HEK293 (cell line): Measurements from ENCODE around the gene SMOC1.

Experiments used
- CTCF ChIA-PET: fragments of 350-600 bp; formaldehyde crosslinking; extraction: SDS; loops from one replicate; lab custom pipeline; 2021; ENCODE audit warnings: antibody characterized with exemption; lab: Yijun Ruan, JAX
- POLR2A ChIA-PET: fragments of 300-600 bp; formaldehyde crosslinking; extraction: SDS; loops from one replicate; lab custom pipeline; 2020; ENCODE audit warnings: antibody characterized with exemption, inconsistent platforms; lab: Yijun Ruan, JAX
- H3K27ac ChIP-seq: fragments of 200-500 bp; sonication (Bioruptor generic); 2 replicates; pipeline ENCODE4 v1.5.1; 2014; ENCODE audit warnings: low read depth, low read length, control low read depth, inconsistent platforms; ENCODE audit errors: extremely low read depth
- H3K36me3 ChIP-seq, 2 experiments: fragments of 200-500 bp in 1 of 2; sonication (Bioruptor generic) in 1 of 2; 1 replicate in 1 of 2; 2 replicates in 1 of 2; pipeline ENCODE4 v1.5.1; 2014 to 2017; ENCODE audit warnings: inconsistent platforms in 2 of 2, low read length in 2 of 2; ENCODE audit not compliant: control insufficient read depth in 2 of 2, insufficient read depth in 1 of 2
- H3K4me1 ChIP-seq: fragments of 200-500 bp; sonication (Bioruptor generic); 2 replicates; pipeline ENCODE4 v1.5.1; 2014; ENCODE audit warnings: mild to moderate bottlenecking, low read length, inconsistent platforms; ENCODE audit not compliant: control insufficient read depth, insufficient read depth
- H3K4me3 ChIP-seq: 2 replicates; pipeline ENCODE4 v1.5.1; 2011; ENCODE audit warnings: low read depth, mild to moderate bottlenecking, control low read depth, low read length, moderate library complexity
- H3K9me3 ChIP-seq: fragments of 200-500 bp; sonication (Bioruptor generic); 2 replicates; pipeline ENCODE4 v1.5.1; 2014; ENCODE audit warnings: low read depth, low read length, inconsistent platforms; ENCODE audit not compliant: control insufficient read depth, insufficient read depth
- GLIS2 ChIP-seq: fragments of 450-650 bp; formaldehyde crosslinking; IDR thresholded peaks from 2 replicates; pipeline ENCODE4 v1.5.1; 2016; ENCODE audit warnings: missing biosample characterization, missing genetic modification characterization
- KLF10 ChIP-seq: fragments of 450-650 bp; IDR thresholded peaks from 2 replicates; pipeline ENCODE4 v1.5.1; 2018; ENCODE audit warnings: missing biosample characterization, mild to moderate bottlenecking, missing genetic modification characterization
- SCRT1 ChIP-seq: fragments of 450-650 bp; formaldehyde crosslinking; IDR thresholded peaks from 2 replicates; pipeline ENCODE4 v1.5.1; 2016; ENCODE audit warnings: missing biosample characterization, missing genetic modification characterization, borderline replicate concordance
- YY2 ChIP-seq: fragments of 450-650 bp; formaldehyde crosslinking; IDR thresholded peaks from 2 replicates; pipeline ENCODE4 v1.5.1; 2016; ENCODE audit warnings: missing biosample characterization, missing genetic modification characterization
- ZBTB20 ChIP-seq: fragments of 450-650 bp; formaldehyde crosslinking; IDR thresholded peaks from 2 replicates; pipeline ENCODE4 v1.5.1; 2016; ENCODE audit warnings: missing biosample characterization, missing genetic modification characterization
- ZNF10 ChIP-seq: fragments of 450-650 bp; formaldehyde crosslinking; IDR thresholded peaks from 2 replicates; pipeline ENCODE4 v1.5.1; 2017; ENCODE audit warnings: missing biosample characterization, missing genetic modification characterization
- ZNF184 ChIP-seq: fragments of 450-650 bp; IDR thresholded peaks from 2 replicates; pipeline ENCODE4 v1.5.1; 2018; ENCODE audit warnings: missing biosample characterization, mild to moderate bottlenecking, missing genetic modification characterization
- ZNF391 ChIP-seq: fragments of 450-650 bp; formaldehyde crosslinking; IDR thresholded peaks from 2 replicates; pipeline ENCODE4 v1.5.1; 2016; ENCODE audit warnings: low read depth, missing biosample characterization, missing genetic modification characterization, borderline replicate concordance
- ZNF521 ChIP-seq: fragments of 450-650 bp; formaldehyde crosslinking; IDR thresholded peaks from 2 replicates; pipeline ENCODE4 v1.5.1; 2017; ENCODE audit warnings: missing biosample characterization, mild to moderate bottlenecking, missing genetic modification characterization
- ZNF544 ChIP-seq: fragments of 450-650 bp; formaldehyde crosslinking; IDR thresholded peaks from 2 replicates; pipeline ENCODE4 v1.5.0; 2017; ENCODE audit warnings: missing biosample characterization, missing genetic modification characterization
- ZNF561 ChIP-seq: fragments of 450-650 bp; IDR thresholded peaks from 2 replicates; pipeline ENCODE4 v1.5.1; 2018; ENCODE audit warnings: missing biosample characterization, missing genetic modification characterization, borderline replicate concordance
- ZSCAN23 ChIP-seq: fragments of 450-650 bp; formaldehyde crosslinking; IDR thresholded peaks from 2 replicates; pipeline ENCODE4 v1.5.1; 2016; ENCODE audit warnings: missing biosample characterization, missing genetic modification characterization
- TF ChIP-seq, protein P1 (sequence below): fragments of 450-650 bp; formaldehyde crosslinking; conservative IDR thresholded peaks from 2 replicates; pipeline ENCODE4 v1.5.1; 2016; ENCODE audit warnings: low read depth, missing biosample characterization, missing genetic modification characterization
- TF ChIP-seq, protein P2 (sequence below): fragments of 450-650 bp; formaldehyde crosslinking; IDR thresholded peaks from 2 replicates; pipeline ENCODE4 v1.5.1; 2016; ENCODE audit warnings: missing biosample characterization, missing genetic modification characterization, low read depth
- TF ChIP-seq, protein P3 (sequence below): fragments of 450-650 bp; formaldehyde crosslinking; IDR thresholded peaks from 2 replicates; pipeline ENCODE4 v1.5.1; 2017; ENCODE audit warnings: missing biosample characterization, missing genetic modification characterization
- TF ChIP-seq, protein P4 (sequence below): fragments of 450-650 bp; formaldehyde crosslinking; IDR thresholded peaks from 2 replicates; pipeline ENCODE4 v1.5.1; 2016; ENCODE audit warnings: missing biosample characterization, missing genetic modification characterization
- TF ChIP-seq, protein P5 (sequence below): fragments of 450-650 bp; formaldehyde crosslinking; IDR thresholded peaks from 2 replicates; pipeline ENCODE4 v1.5.1; 2016; ENCODE audit warnings: missing biosample characterization, missing genetic modification characterization

The SMOC1 gene

DNA sequence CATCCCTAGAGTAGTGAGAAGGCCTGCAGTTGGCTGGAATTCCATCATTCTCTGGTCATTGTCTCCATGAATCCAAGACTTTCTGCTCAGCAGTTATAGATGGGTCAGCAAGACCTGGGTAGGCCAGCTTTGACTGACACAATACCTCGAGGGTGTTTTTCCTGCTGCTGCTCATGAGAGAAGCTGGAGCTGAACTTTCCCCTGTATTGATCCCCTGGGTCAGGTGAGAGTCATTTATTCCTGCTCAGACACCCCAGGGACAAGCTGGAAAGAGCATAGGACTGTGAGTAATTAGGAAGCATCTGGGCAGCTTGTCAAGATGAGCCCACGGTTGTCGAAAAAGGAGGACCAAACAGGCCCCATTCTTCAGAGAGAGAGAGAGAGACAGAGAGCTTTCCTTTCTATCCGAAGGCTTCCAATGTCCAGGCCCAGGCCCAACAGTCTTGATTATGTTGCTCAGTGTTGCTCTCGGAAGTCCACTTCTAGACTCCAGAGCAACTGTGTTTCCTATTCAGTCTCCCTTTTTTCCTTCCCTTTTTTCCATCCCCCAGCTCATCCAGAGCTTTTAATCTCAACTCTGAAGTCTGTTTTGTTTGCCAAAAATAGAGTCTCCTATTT lies 178.4 kb downstream of the SMOC1 start:
- Histone ChIP-seq H3K9me3 (no peaks in the 10 kb centered on the region), H3K4me1 (no peaks in the 10 kb centered on the region), H3K4me3 (no peak overlapping the region)
- POLR2A ChIA-PET: no interaction called here
- TF ChIP-seq ZSCAN23 (tag by site-specific recombination) (no peak), ZBTB20 (no peak), GLIS2 (tag by site-specific recombination) (no peak), ZNF391 (tag by site-specific recombination) (no peak), ZNF521 (tag by site-specific recombination) (no peak), ZNF184 (tag by site-specific recombination) (no peak), KLF10 (tag by site-specific recombination) (no peak), ZNF561 (no peak), ZNF10 (tag by site-specific recombination) (no peak), SCRT1 (no peak)
- TF ChIP-seq, protein P1, sequence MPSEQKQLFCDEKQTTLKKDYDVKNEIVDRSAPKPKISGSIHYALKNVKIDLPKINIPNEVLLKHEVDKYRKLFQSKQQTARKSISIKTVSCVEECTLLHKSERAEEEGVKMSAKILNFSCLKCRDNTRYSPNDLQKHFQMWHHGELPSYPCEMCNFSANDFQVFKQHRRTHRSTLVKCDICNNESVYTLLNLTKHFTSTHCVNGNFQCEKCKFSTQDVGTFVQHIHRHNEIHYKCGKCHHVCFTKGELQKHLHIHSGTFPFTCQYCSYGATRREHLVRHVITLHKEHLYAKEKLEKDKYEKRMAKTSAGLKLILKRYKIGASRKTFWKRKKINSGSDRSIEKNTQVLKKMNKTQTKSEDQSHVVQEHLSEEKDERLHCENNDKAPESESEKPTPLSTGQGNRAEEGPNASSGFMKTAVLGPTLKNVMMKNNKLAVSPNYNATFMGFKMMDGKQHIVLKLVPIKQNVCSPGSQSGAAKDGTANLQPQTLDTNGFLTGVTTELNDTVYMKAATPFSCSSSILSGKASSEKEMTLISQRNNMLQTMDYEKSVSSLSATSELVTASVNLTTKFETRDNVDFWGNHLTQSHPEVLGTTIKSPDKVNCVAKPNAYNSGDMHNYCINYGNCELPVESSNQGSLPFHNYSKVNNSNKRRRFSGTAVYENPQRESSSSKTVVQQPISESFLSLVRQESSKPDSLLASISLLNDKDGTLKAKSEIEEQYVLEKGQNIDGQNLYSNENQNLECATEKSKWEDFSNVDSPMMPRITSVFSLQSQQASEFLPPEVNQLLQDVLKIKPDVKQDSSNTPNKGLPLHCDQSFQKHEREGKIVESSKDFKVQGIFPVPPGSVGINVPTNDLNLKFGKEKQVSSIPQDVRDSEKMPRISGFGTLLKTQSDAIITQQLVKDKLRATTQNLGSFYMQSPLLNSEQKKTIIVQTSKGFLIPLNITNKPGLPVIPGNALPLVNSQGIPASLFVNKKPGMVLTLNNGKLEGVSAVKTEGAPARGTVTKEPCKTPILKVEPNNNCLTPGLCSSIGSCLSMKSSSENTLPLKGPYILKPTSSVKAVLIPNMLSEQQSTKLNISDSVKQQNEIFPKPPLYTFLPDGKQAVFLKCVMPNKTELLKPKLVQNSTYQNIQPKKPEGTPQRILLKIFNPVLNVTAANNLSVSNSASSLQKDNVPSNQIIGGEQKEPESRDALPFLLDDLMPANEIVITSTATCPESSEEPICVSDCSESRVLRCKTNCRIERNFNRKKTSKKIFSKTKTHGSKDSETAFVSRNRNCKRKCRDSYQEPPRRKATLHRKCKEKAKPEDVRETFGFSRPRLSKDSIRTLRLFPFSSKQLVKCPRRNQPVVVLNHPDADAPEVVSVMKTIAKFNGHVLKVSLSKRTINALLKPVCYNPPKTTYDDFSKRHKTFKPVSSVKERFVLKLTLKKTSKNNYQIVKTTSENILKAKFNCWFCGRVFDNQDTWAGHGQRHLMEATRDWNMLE (tag by site-specific recombination): no peak
- TF ChIP-seq, protein P2, sequence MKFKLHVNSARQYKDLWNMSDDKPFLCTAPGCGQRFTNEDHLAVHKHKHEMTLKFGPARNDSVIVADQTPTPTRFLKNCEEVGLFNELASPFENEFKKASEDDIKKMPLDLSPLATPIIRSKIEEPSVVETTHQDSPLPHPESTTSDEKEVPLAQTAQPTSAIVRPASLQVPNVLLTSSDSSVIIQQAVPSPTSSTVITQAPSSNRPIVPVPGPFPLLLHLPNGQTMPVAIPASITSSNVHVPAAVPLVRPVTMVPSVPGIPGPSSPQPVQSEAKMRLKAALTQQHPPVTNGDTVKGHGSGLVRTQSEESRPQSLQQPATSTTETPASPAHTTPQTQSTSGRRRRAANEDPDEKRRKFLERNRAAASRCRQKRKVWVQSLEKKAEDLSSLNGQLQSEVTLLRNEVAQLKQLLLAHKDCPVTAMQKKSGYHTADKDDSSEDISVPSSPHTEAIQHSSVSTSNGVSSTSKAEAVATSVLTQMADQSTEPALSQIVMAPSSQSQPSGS (tag by site-specific recombination): no peak
- TF ChIP-seq, protein P3, sequence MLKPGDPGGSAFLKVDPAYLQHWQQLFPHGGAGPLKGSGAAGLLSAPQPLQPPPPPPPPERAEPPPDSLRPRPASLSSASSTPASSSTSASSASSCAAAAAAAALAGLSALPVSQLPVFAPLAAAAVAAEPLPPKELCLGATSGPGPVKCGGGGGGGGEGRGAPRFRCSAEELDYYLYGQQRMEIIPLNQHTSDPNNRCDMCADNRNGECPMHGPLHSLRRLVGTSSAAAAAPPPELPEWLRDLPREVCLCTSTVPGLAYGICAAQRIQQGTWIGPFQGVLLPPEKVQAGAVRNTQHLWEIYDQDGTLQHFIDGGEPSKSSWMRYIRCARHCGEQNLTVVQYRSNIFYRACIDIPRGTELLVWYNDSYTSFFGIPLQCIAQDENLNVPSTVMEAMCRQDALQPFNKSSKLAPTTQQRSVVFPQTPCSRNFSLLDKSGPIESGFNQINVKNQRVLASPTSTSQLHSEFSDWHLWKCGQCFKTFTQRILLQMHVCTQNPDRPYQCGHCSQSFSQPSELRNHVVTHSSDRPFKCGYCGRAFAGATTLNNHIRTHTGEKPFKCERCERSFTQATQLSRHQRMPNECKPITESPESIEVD (tag by site-specific recombination): no peak
- TF ChIP-seq, all 188 proteins: peak for 0
- no peak overlapping the region for H3K27ac ChIP-seq
- no peaks in the 10 kb centered on the region for H3K36me3 ChIP-seq
- CTCF ChIA-PET: interaction anchor here (0.6 to 1.6 kb wide), 5 partner anchors 12 to 186 kb away, joined by 3 to 6 read pairs (median 3); no protein-coding TSS in a partner anchor

DNA sequence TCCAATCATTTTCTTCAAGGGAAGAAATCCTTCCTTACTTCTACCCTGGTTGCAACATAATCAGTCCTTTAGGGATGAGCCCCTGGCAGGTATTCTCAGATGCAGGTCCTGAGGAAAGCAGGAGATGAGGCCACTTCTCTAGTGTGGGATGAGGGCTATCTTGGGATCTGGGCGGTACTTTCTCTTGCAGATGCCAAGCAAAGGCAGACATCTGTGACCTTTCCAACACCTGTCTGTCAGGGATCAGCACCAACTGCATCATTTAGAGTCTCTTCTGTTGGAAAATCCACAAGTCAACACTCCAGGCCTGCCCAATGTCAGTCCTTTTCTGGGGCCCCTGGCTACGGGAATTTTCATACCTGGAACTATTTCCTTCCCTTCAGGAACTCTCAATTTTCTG lies 180.3 kb downstream of the SMOC1 start:
- TF ChIP-seq ZNF544 (tag by site-specific recombination) (no peak), YY2 (no peak), GLIS2 (tag by site-specific recombination) (no peak)
- TF ChIP-seq, protein P4, sequence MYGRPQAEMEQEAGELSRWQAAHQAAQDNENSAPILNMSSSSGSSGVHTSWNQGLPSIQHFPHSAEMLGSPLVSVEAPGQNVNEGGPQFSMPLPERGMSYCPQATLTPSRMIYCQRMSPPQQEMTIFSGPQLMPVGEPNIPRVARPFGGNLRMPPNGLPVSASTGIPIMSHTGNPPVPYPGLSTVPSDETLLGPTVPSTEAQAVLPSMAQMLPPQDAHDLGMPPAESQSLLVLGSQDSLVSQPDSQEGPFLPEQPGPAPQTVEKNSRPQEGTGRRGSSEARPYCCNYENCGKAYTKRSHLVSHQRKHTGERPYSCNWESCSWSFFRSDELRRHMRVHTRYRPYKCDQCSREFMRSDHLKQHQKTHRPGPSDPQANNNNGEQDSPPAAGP (tag by site-specific recombination): no peak
- TF ChIP-seq, protein P5, sequence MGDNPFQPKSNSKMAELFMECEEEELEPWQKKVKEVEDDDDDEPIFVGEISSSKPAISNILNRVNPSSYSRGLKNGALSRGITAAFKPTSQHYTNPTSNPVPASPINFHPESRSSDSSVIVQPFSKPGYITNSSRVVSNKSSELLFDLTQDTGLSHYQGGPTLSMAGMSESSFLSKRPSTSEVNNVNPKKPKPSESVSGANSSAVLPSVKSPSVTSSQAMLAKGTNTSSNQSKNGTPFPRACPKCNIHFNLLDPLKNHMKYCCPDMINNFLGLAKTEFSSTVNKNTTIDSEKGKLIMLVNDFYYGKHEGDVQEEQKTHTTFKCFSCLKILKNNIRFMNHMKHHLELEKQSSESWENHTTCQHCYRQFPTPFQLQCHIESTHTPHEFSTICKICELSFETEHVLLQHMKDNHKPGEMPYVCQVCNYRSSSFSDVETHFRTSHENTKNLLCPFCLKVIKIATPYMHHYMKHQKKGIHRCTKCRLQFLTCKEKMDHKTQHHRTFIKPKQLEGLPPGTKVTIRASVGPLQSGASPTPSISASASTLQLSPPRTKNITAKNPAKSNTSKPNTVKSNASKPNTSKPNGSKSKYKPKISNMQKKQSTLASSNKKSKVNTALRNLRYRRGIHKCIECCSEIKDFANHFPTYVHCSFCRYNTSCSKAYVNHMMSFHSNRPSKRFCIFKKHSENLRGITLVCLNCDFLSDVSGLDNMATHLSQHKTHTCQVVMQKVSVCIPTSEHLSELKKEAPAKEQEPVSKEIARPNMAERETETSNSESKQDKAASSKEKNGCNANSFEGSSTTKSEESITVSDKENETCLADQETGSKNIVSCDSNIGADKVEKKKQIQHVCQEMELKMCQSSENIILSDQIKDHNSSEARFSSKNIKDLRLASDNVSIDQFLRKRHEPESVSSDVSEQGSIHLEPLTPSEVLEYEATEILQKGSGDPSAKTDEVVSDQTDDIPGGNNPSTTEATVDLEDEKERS (tag by site-specific recombination): no peak
- no peak overlapping the region for H3K27ac ChIP-seq
- CTCF ChIA-PET: no interaction called here
- H3K4me3 ChIP-seq: no peak overlapping the region
- POLR2A ChIA-PET: no interaction called here
- no peaks in the 10 kb centered on the region for H3K4me1 ChIP-seq
- H3K9me3 ChIP-seq: no peaks in the 10 kb centered on the region
- H3K36me3 ChIP-seq: no peaks in the 10 kb centered on the region
